Neural progenitor cell (in vitro differentiated cells): ENCODE measurements around the gene FTCD.

ENCODE experiments used
- EZH2 ChIP-seq: fragments of 200-600 bp; sonication (generic); IDR thresholded peaks from 2 replicates; pipeline ENCODE4 v1.6.1; 2017; ENCODE audit warnings: antibody characterized with exemption, mild to moderate bottlenecking, moderate library complexity
- TF ChIP-seq, protein P1 (sequence below): fragments of 200-600 bp; sonication (generic); IDR thresholded peaks from 2 replicates; pipeline ENCODE4 v1.5.1; 2017; ENCODE audit warnings: antibody characterized with exemption, mild to moderate bottlenecking

DNA sequence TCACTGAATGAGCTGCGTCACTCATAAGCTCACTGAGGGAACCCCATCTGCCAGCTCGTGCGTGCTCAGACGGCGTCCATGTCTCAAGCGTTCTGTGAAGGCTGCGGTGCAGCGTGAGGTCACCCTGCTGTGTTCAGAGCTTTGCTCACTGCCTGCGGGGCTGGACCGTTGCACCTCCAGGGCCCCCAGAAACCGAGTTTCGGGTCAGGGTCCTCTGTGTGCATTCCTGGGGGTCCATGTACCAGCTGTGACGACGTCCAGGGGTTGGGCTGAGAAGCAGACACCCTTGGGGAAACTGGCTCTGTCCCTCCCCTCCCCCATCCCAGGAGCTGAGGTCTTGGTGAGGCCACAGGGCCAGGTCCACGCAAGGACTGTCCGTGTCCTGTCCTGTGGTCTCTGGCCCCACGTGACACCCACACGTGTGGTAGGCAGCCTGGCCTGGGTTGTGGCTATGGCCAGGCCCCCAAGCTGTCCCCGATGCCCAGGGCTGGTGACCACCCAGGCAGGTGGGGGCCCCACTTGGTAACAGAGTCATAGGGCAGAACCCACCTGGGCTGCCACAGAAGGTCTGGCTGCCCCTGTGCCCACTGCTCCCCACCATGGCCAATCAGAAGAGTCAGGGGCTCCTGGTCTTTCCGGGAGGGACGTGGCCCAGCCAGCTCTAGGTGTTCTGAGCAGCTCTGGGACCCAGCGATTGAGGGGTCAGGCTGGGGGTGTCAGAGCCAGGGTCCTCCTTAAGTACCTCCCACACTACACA is 24.4 kb downstream of the FTCD start:
- TF ChIP-seq, protein P1, sequence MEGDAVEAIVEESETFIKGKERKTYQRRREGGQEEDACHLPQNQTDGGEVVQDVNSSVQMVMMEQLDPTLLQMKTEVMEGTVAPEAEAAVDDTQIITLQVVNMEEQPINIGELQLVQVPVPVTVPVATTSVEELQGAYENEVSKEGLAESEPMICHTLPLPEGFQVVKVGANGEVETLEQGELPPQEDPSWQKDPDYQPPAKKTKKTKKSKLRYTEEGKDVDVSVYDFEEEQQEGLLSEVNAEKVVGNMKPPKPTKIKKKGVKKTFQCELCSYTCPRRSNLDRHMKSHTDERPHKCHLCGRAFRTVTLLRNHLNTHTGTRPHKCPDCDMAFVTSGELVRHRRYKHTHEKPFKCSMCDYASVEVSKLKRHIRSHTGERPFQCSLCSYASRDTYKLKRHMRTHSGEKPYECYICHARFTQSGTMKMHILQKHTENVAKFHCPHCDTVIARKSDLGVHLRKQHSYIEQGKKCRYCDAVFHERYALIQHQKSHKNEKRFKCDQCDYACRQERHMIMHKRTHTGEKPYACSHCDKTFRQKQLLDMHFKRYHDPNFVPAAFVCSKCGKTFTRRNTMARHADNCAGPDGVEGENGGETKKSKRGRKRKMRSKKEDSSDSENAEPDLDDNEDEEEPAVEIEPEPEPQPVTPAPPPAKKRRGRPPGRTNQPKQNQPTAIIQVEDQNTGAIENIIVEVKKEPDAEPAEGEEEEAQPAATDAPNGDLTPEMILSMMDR, result no peak
- TF ChIP-seq EZH2, result no peak
